DMS 273 treated with DMSO at 0.1 percent for 48 hours (cell line): ENCODE measurements around the gene USP34.
"Not testable (repeated sequence)": the region's sequence is repeated elsewhere in the genome, so short reads cannot be mapped to it uniquely, and the experiment has no call there.

Source experiments
- DNase-seq: peaks from one replicate; lab custom pipeline; 2025; lab: John Stamatoyannopoulos, UW

The USP34 gene

DNA sequence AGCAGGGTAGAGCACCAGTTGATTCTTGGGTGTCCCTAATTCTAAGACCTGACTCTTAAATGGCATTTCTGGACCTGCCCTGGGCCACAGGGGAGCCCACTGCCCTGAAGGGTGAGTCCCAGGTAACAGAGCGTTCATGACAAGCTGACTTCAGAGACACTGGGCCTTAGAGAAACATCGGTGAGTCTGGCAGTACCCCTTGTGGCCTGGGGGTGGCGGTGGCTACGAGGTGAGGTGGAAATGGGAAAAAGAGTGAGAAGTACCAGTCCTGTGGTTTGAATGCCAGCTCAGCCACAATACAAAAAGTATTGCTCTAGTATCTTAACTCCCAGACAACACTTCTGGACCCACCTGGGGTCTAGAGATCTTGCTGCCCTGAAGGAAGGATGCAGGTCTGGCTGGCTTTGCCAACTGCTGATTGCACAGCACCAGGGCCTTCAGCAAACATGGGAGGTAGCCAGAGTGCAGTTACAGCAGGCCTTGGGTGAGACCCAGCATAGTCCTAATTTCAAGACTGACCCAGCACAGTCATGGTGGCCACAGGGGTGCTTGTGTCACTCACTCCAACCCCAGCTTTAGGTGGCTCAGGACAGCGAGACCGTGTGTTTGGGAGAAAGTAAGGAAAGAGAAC lies 44.5 kb downstream of the USP34 start:
- DNase-seq = no peak

DNA sequence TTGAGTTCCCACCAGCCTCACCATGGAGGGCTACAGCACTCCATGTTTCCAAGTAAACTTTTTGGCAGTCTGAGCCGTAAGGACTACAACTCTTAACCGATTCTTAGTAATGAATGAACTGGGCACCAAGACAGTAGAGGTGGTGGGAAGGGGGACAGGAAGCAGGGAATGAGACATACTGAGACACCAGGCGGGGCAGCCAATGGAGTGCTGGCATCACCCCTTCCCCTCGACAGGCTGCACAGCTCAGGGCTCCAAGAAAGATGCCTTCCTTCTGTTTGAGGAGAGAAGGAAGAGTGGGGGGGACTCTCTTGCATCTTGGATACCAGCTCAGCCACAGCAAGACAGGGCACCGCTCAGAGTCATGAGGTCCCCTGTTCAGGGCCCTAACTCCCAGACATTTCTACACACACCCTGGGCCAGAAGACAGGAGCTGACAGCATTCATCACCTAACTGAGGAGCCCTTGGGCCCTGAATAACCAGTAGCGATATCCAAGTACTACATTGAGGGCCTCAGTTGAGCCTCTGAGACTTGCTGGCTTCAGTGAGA lies 45.2 kb downstream of the USP34 start:
- DNase-seq = no peak

DNA sequence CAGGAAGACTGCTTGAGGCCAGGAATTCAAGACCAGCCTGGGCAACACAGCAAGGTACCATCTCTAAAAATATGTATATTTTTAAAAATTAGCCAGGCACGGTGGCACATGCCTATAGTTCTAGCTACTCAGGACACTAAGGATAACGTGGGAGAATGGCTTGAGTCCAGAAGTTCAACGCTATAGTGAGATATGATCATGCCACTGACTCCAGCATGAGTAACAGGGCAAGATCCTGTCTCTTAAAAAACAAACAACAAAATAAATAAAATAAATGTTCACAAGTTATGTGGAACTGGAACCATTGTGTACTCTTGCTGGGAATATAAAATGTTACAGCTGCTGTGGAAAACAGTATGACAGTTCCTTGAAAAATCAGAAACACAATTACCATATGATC lies 47.2 kb downstream of the USP34 start:
- no peak for DNase-seq

DNA sequence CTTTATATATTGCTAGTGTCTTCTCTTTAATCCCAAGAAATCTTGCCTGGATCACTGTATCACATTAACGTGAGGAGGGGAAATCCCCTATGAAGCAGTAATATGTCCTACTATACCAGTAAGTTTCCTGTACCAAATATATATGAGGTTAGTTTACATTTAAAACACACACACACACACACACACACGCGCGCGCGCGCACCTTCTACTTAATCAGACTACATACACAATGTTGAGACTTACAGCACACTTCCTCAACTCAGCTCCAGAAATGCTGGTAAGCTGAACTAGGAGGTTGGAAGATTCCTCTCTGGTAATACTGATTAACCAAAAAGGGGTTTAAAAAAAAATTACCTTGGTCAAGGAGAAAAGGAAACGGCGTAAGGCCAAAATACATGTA lies 49.3 kb downstream of the USP34 start:
- DNase-seq = no peak

DNA sequence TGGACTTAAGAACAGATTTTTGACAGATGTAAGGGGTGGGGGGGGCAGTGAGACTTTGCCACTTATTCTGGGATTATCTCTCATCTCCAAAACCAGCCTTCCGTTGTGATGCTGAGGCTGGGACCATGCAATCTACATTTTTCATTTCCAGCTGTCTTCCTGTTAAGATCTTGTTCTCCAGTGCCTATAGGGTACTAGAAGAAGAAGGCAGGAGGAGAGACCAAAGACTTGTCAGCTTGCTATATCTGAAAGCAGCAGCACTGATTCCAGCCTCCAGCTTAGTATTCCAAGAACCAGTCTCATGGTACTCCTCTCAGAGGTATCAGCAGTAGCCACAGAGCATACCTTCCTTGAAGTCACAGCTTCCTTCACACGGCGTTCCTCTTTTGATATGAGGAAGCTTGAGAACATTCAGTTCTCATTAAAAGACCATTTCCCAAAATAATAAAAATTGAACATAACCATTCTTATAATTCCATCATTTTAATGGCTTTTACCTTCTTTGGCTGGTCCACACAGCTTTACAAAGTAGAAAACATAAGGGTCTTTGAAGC lies 49.8 kb downstream of the USP34 start:
- DNase-seq = no peak

DNA sequence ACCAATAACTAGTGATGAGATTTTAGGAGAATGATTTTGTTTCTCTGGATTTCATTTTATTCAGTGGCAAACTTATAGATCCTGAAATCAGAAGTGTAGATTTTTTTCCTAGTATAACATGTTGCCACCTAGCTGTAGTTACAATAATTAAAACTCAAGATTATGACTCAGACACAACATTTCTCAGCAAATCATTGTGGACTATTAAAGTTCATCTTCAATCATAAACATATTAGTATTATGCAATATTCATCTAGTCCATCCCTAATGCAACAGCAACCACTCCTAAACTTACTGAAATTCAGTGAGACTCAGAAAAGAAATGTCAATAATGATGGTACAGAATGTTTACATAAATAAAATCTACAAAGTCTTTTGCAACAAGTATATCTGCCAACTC lies 51.3 kb downstream of the USP34 start:
- DNase-seq = no peak

DNA sequence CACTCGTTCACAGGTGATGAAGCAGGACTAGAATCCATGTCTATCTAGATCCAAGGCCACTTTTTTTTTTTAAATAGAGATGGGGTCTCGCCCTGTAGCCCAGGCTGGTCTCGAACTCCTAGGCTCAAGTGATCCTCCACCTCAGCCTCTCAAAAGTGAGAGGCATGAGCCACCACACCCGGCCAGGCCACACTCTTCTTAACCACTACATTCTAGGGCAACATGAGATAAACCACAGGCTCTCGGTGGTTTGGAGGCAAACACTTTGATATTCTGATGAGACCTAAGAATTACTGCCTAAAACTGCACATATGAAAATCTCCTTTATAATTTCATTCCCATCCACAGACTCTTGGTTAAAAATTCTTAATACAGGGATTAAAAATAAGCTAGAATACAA lies 51.8 kb downstream of the USP34 start:
- no peak for DNase-seq

DNA sequence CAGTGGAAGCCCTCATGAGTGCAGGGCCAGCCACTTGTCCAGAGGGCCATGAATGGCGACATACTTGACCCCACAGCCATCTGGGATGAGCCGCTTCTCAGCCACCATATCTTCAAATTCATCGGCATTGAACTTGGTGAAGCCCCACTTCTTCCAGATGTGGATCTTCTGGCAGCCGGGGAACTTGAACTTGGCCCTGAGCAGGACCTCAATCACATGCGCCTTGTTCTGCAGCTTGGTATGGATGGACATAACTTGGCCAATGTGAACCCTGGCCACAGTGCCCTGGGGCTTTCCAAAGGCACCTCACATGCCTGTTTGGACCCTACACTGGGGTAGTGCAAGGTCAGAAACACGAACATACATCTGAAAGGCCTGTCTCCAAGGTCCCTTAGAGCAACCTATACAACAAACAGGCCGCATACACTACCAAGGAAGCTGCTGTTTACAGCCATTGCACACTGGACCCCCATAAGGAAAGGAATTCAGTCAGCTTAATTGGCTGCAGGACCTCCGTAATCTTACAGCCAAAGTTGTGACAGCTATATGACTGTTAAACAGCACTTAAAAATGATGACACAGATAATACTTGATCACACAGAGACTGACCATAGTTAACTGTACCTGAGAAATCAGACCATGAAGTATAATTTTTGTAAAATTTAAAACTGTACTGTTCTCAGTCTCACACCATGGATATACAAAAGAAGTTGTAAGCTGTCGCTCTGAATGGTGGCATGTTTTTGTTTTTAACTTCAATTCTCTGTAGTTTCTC lies 53.8 kb downstream of the USP34 start:
- no peak for DNase-seq

DNA sequence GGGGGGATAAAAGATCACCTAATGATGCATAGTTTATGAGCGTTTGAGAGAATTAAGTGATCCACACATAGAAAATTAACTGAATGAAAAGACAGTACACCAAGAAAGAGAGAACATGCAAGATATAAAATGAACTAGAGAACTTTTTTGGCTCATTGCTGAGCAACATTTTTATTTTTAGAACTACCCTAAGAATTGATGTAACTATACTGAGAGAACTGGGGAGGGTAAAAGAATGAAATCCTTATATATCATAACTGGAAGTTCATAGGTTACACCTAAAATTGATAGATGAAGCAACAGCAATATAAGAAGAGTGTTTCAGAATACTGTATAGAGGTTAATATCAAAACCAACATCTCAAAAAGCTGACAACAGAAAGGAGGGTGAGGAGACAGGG lies 55.6 kb downstream of the USP34 start:
- DNase-seq = no peak

DNA sequence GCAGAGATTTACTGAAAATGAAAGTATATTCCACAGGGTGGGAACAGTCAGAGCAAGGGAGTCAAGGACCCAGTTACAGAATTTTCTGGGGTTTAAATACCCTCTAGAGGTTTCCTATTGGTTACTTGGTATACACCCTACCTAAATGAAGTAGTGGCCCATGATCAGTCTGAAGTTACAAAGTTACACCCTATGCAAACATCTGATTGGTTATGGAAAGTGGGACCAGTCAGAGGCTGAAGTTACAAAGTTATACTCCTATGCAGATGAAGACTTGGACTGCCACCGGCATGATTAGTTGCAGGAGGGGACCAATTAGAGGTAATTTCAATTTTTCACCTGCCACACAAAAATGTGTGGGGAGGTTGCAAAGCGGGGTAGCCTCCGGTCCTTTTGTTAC lies 56.2 kb downstream of the USP34 start:
- no peak for DNase-seq

DNA sequence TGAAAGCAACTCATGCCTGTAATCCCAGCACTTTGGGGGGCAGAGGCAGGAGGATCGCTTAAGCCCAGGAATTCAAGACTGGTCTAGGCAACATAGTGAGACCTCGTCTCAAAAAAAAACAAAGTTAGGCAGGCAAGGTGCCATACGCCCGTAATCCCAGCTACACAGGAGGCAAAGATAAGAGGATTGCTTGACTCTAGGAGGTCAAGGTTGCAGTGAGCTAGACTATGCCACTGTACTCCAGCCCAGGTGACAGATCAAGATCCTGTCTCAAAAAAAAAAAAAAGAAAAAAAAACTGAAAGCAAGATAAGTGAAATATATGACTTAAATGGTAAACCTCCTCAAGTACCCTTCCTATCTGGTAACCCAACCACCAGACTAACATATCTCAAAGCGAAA lies 59.8 kb downstream of the USP34 start:
- no peak for DNase-seq

DNA sequence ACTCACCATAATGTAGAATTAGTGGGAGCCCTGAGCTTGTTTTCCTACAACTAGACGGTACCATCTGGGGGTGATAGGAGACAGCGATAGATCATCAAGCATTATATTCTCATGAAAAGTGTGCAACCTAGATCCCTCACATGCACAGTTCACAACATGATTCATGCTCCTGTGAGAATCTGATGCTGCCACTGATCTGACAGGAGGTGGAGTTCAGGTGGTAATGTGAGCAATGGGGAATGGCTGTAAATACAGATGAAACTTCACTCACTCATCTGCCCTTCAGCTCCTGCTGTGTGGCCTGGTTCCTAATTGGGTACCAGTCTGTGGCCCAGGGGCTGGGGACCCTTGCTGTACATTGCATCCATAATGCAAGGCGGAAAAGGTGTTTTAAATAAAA lies 60.7 kb downstream of the USP34 start:
- no peak for DNase-seq

DNA sequence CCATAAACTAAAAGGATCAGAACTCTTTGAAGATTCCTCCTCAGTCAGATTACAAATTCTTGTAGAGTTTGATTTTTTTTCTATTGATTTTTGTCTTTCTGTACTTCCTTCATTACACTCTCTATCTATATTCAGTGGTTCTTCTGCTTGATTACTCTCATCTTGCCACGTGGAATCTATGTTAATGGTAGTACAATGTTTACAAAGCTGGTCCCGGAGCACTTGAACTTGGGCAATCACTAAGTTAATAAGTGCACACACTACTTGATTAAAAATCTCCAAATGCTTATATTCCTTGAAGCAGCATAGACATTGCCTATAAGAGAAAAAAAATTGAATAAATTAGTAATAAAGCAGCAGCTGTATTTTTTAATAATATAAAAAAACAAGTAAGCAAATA lies 65.1 kb downstream of the USP34 start:
- DNase-seq = no peak

DNA sequence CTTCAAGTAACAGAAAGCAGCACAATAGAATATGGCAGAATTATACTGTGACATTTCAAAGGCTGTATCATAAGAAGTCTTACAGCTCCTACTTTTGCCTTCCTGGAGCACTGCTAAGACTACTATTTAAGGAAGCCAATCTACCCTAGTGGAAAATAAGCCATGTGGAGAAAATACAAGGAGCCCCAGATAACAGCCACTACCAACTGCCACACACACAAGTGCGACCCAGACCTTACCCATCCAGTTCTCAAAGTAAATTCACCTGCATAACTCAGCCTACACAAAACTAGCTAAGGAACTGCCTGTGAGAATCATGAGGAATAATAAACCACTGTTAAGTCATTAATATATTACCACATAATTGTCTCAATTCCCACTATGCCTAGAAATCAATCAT lies 66.4 kb downstream of the USP34 start:
- no peak for DNase-seq

DNA sequence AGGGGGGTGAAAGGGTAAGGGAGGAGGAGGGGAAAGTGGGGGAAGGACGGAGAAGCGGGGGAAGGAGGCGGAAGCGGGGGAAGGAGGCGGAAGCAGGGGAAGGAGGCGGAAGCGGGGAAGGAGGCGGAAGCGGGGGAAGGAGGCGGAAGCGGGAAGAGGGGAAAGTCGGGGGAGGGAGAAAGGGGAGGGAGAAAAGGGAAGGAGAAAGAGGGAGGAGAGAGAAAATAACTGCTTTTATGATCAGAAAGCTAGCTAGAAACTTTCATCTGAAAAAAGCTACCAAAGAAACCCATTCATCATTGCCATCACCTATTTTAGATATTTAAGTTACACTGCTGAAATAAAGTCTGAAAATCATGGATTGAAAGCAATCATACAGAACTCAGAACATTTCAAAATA lies 72.5 kb downstream of the USP34 start:
- DNase-seq = no peak

DNA sequence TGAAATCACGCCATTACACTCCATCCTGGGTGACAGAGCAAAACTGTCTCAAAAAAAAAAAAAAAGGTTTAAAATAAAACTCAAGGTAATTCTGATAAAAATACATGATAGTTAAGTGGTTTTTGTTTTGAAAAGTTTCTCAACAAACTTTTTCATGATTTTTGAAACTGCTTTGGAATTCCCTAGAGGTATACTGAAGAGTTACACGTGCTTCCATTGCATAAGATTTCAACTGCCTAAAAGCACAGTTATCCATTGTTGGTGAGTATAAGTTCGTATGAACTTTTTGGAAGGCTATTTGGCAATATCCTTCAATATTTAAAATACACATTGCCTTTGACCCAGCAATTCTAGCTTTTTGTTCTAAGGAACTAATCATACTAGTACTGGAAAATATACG lies 74.9 kb downstream of the USP34 start:
- no peak for DNase-seq

DNA sequence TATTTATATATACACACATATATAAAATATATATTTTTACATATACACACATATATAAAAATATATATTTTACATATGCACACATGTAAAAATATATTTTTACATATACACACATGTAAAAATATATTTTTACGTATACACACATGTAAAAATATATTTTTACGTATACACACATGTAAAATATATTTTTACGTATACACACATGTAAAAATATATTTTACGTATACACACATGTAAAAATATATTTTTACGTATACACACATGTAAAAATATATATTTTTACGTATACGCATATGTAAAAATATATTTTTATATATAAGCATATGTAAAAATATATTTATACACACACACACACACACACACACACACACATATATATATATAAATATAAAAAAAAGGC lies 83.3 kb downstream of the USP34 start:
- DNase-seq = not testable (repeated sequence)

DNA sequence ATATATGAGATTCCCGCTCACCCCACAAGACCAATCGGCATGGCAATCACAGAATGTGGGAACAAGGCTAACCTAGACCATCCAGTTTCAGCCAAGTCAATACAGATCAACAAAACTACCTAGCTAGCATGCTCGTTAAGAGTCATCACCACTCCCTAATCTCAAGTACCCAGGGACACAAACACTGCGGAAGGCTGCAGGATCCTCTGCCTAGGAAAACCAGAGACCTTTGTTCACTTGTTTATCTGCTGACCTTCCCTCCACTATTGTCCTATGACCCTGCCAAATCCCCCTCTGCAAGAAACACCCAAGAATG lies 90.0 kb downstream of the USP34 start:
- DNase-seq = not testable (repeated sequence)

DNA sequence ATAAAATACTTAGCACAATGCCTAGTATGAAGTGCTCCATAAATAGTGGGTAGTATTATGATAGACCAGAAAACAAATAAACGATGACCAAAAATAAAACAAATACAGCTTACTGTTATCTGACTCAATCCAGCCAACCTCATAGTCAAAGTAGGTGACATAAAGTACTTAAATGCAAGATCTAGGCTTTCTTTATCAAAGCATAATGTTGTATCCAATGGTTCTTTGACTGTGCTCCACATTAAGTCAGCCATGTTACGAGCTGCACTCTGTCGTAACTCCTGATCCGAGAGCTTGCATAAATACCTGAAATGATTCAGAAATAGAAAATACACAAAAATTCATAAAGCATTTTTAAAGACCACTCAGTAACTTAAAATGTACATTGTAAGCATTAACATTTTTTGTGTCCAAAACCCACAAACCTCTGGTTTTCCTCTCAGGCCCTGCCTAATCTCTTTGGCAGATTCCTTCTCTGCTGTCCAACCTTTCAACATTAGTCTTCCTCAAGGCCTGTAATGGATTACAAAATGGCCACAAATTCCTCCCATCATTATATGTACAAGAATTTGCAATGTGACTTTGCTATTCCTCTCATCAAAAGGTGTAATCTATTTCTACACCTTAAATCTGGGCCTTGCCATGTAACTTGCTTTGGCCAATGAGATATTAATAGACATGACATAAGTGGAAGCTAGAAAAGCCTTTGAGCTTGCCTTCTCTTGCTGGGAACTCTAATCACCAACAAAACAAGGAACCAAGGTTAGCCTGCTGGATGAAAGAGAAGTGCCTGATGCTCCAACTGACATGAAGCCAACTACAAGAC lies 90.6 kb downstream of the USP34 start:
- DNase-seq = no peak

DNA sequence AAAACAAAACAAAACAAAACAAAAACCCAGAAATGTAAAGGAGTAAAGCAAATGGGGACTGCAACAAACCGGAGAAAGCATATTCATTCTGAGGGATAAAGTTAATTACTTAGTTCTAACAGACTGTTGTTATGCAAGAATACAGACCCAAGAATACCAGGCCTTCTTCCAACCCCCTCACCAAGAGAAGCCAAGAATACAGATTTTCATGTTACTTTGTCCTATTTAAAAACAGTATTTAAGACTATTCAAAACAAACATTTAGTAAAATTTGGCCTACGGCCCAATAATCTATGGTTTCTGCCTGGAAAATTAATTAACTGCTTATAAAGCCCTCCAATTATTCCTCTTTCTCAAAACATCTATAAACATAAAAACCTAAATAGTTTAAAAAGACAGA lies 91.4 kb downstream of the USP34 start:
- DNase-seq = no peak

DNA sequence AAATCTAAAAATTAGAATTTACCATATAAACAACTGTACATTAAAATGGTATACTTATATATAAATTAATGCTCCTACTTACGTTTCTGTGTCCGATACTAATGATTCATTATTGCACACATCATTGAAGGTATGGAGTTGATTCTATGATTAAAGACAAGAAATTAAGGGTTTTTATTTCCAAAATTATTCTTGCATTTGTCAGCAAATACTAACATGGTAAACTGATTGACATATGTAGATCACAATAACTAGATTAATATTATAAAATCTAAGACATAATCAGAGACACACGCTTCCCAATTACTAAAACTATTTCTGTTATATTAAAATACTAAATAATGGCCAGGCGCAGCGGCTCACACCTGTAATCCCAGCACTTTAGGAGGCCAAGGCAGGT lies 92.6 kb downstream of the USP34 start:
- no peak for DNase-seq

DNA sequence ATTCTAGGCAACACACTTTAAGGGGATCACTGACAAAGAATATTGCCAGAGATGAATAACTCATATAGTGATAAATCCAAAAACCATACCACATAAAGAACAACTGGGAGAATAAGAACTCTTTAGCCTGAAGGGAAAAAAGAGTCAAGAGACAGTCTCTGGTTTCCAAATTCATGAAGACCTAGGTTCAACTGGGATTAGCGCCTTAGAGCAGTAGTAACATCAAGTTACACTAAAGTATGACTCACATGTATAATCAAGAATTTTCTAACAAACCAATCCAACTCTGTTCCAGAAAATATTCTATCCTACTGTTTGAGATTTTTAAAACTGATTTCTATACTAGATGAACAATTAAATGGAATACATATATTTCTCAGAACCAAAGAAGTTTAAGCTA lies 93.8 kb downstream of the USP34 start:
- DNase-seq = no peak

DNA sequence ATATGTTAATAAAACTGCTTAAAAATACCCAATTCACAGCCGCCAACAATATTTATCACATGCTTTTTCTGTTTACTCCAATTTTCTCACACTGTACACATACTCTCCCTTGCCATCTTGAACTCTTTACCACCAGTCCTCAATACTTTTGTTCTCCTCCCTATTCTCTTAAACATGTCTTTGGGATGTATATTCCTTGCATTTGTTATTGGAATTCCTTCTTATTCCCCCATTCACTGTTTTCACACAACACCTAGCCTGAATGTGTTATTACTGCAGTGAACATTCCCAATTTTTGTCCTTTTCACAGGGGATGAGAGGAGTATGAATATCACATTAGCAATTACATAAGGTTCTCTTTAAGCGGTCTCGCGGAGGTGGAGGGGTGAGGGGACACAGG lies 94.7 kb downstream of the USP34 start:
- DNase-seq = no peak
